GM12892 (cell line): ENCODE results near the gene DNASE2B.

ENCODE experiments used
- DNase-seq: peaks from one replicate; pipeline ENCODE4 v3.0.0; 2011; ENCODE audit not compliant: insufficient read length
- FAIRE-seq: peaks from 2 replicates; lab custom pipeline; 2011; peaks lifted over from hg19 to GRCh38; lab: Jason Lieb, UNC
- POLR2A ChIP-seq: IDR thresholded peaks from 2 replicates; pipeline ENCODE4 v1.6.1; 2011; ENCODE audit warnings: low read depth, low read length, control low read depth
- POLR2AphosphoS5 ChIP-seq: IDR thresholded peaks from 2 replicates; pipeline ENCODE4 v1.6.1; 2011; ENCODE audit warnings: low read depth, low read length, control low read depth
- TAF1 ChIP-seq: IDR thresholded peaks from 2 replicates; pipeline ENCODE4 v1.6.1; 2011; ENCODE audit warnings: low read depth, mild to moderate bottlenecking, control low read depth, low read length, borderline replicate concordance

The DNASE2B gene

GRCh38 chr1:84450910-84451309 is 52.6 kb downstream of the DNASE2B start:
- no peak for DNase-seq
- TF ChIP-seq POLR2AphosphoS5, result no peak
- no peak for FAIRE-seq

DNA sequence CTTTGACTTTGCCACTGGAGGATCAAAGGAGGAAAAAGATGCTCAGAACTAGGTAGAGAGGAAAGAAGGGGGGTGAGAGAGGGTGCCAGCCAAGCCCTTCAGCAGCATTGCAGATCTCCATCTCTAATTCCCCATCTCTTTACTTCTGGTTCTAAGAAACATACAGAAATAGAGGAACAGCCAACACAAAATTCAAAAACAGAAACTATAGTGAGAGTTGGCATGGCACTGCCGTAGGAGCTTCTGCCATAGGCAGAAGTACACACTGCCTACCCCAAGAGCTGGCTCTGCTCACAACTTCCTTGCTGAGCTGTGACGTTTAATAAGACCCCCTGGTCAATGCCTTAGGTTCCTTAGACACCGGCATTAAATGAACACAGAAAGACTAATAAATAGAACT is 54.2 kb downstream of the DNASE2B start:
- TF ChIP-seq TAF1, result no peak
- no peak for TF ChIP-seq POLR2AphosphoS5
- TF ChIP-seq POLR2A, result no peak
- no peak for DNase-seq
- FAIRE-seq, result no peak

- no peak for FAIRE-seq
- DNase-seq, result no peak
- TF ChIP-seq POLR2A, result no peak
- no peak for TF ChIP-seq TAF1
- TF ChIP-seq POLR2AphosphoS5, result no peak
Observed at GRCh38 chr1:84462118-84462517, 63.8 kb downstream of the DNASE2B start.
